Body of pancreas (tissue), 4 donors: Measurements from ENCODE around the gene SLC18A2. TPM values are rescaled to one million over a fixed set of nuclear protein-coding genes. Genes with fewer than 3 reads are reported as not detected.
"Not testable (repeated sequence)": the region's sequence is repeated elsewhere in the genome, so short reads cannot be mapped to it uniquely, and the experiment has no call there.

ENCODE experiments used
- ATAC-seq: fragments of 150-250 bp; one replicate; pipeline ENCODE4 v1.9.1; 2016
- DNase-seq, 4 donors: peaks; one replicate each; pipeline ENCODE4 v3.0.0-alpha.2; 2019
- H3K27ac ChIP-seq, 4 donors: fragments of 200-600 bp; sonication (generic); 1 replicate in 3 of 4; 2 replicates in 1 of 4; pipeline versions ENCODE4 v1.5.1 to v1.6.1; 2016 to 2019; ENCODE audit warnings: mild to moderate bottlenecking in 1 of 4, mixed read lengths in 1 of 4, moderate library complexity in 1 of 4
- H3K27me3 ChIP-seq, 2 donors: fragments of 200-600 bp; sonication (generic); one replicate each; pipeline ENCODE4 v1.6.0; 2016; ENCODE audit warnings: mild to moderate bottlenecking in 1 of 2
- H3K36me3 ChIP-seq, 2 donors: fragments of 200-600 bp; sonication (generic); replicated peaks in 1 of 2; 2 replicates each; pipeline ENCODE4 v1.5.1; 2016; ENCODE audit warnings: low read depth in 2 of 2; ENCODE audit not compliant: insufficient read depth in 1 of 2
- H3K4me1 ChIP-seq: fragments of 200-600 bp; sonication (generic); one replicate; pipeline ENCODE4 v1.6.0; 2016
- H3K4me3 ChIP-seq, 2 donors: fragments of 200-600 bp; sonication (generic); 1 replicate in 1 of 2; 2 replicates in 1 of 2; pipeline ENCODE4 v1.5.1; 2016 to 2019
- H3K9me3 ChIP-seq, 3 donors: fragments of 200-600 bp; sonication (generic); 1 replicate in 2 of 3; 2 replicates in 1 of 3; pipeline ENCODE4 v1.5.1; 2016
- CTCF ChIP-seq, 7 experiments: fragments of 450-650 bp in 4 of 7; fragments of 200-600 bp in 3 of 7; sonication (generic) in 3 of 7; IDR thresholded peaks; one replicate each; pipeline ENCODE4 v1.5.1; 2016 to 2019; ENCODE audit warnings: antibody characterized with exemption in 7 of 7
- POLR2A ChIP-seq, 3 donors: fragments of 450-650 bp; IDR thresholded peaks; one replicate each; pipeline ENCODE4 v1.6.1; 2016; ENCODE audit warnings: antibody characterized with exemption in 3 of 3, mild to moderate bottlenecking in 2 of 3
- WGBS, 2 donors: methylation state at CpG; one replicate each; pipeline ENCODE4 v1.1.5; 2017; 5-methylcytosine and 5-hydroxymethylcytosine counted together
- intact Hi-C: fragments of 100-400 bp; cut with DNase I; formaldehyde crosslinking; loops from one replicate; pipeline ENCODE4 v1.15.1; 2023
- total RNA-seq, 2 donors: library from RNA; depleted of rRNA; stranded (reverse); fragments of >200 nt; gene quantifications; one replicate each; pipeline ENCODE4 v1.1.0, GENCODE V29; 2016

The SLC18A2 gene
- total RNA-seq, 2 donors from 2014 or later: 1.6 to 2.3 TPM

GRCh38 chr10:117277675-117278074 is 36.8 kb downstream of the SLC18A2 start:
- no peaks in the 10 kb centered on the region for H3K9me3 ChIP-seq
- TF ChIP-seq POLR2A (IDR thresholded peaks at IDR 0.05): no peak
- TF ChIP-seq CTCF (IDR thresholded peaks at IDR 0.05): no peak
- intact Hi-C loops: no loop called here
- H3K4me3 ChIP-seq: no peak overlapping the region
- H3K27me3 ChIP-seq: no peaks in the 10 kb centered on the region
- DNase-seq (no peak), ATAC-seq (no peak)
- WGBS, 2 donors: 82 to 91% methylated on average over 2 of the region's 2 CpGs
- H3K36me3 ChIP-seq: no peaks in the 10 kb centered on the region
- H3K27ac ChIP-seq: no peak overlapping the region
- H3K4me1 ChIP-seq: no peaks in the 10 kb centered on the region

GRCh38 chr10:117284716-117285494 is 44.0 kb downstream of the SLC18A2 start:
- TF ChIP-seq POLR2A (IDR thresholded peaks at IDR 0.05): no peak
- no peak for TF ChIP-seq CTCF (IDR thresholded peaks at IDR 0.05)
- H3K4me1 ChIP-seq: no peaks in the 10 kb centered on the region
- H3K9me3 ChIP-seq: no peaks in the 10 kb centered on the region
- H3K27ac ChIP-seq: no peak overlapping the region
- intact Hi-C loops: no loop called here
- H3K4me3 ChIP-seq: no peak overlapping the region
- 73 to 80% methylated on average over 12 of the region's 12 CpGs for WGBS, 2 donors
- DNase-seq: no peak
- H3K27me3 ChIP-seq: no peaks in the 10 kb centered on the region
- no peak for ATAC-seq
- H3K36me3 ChIP-seq: peaks cover 9 to 23% of the 10 kb centered on the region in 2 donors

- H3K27ac ChIP-seq, ATAC-seq, H3K4me3 ChIP-seq, intact Hi-C loops, H3K4me1 ChIP-seq, DNase-seq, H3K9me3 ChIP-seq, H3K27me3 ChIP-seq: not testable (repeated sequence)
- H3K36me3 ChIP-seq: peaks cover 0 to 12% of the 10 kb centered on the region in 2 donors
- 96 to 99% methylated on average over 10 of the region's 10 CpGs for WGBS, 2 donors
Measured at GRCh38 chr10:117290872-117291271, 50.0 kb downstream of the SLC18A2 start.

GRCh38 chr10:117294039-117294645 is 53.2 kb downstream of the SLC18A2 start:
- no peak for ATAC-seq
- H3K4me1 ChIP-seq: peaks cover 8% of the 10 kb centered on the region
- H3K27me3 ChIP-seq: no peaks in the 10 kb centered on the region
- no peaks in the 10 kb centered on the region for H3K9me3 ChIP-seq
- WGBS, 2 donors: 89 to 95% methylated on average over 1 of the region's 1 CpG
- DNase-seq: no peak
- H3K27ac ChIP-seq: no peak overlapping the region
- intact Hi-C loops: no loop called here
- no peak for TF ChIP-seq POLR2A (IDR thresholded peaks at IDR 0.05)
- no peak for TF ChIP-seq CTCF (IDR thresholded peaks at IDR 0.05)
- H3K4me3 ChIP-seq: no peak overlapping the region
- H3K36me3 ChIP-seq: peaks cover 0 to 6% of the 10 kb centered on the region in 2 donors

GRCh38 chr10:117294735-117295134 is 53.8 kb downstream of the SLC18A2 start:
- peaks cover 8% of the 10 kb centered on the region for H3K4me1 ChIP-seq
- H3K27me3 ChIP-seq: no peaks in the 10 kb centered on the region
- no peak overlapping the region for H3K4me3 ChIP-seq
- intact Hi-C loops: no loop called here
- no peak for DNase-seq
- no peaks in the 10 kb centered on the region for H3K9me3 ChIP-seq
- WGBS, 2 donors: 90 to 97% methylated on average over 2 of the region's 2 CpGs
- H3K36me3 ChIP-seq: no peaks in the 10 kb centered on the region
- TF ChIP-seq CTCF (IDR thresholded peaks at IDR 0.05): no peak
- no peak for TF ChIP-seq POLR2A (IDR thresholded peaks at IDR 0.05)
- H3K27ac ChIP-seq: no peak overlapping the region
- no peak for ATAC-seq
